B cell (primary cell): ENCODE data around the gene HOXA5. TPM values are rescaled to one million over a fixed set of nuclear protein-coding genes. Genes with fewer than 3 reads are reported as not detected.

Experiments used
- ATAC-seq: fragments of 200-7000 bp; cut with Tn5 transposase; one replicate; pipeline ENCODE4 v1.10.0; 2021; ENCODE audit warnings: low read depth, mild to moderate bottlenecking, moderate number of reproducible peaks, moderate library complexity
- CTCF ChIA-PET: fragments of 350-600 bp; sonication (Branson Sonifier 250); formaldehyde crosslinking; loops from one replicate; lab custom pipeline; 2021; ENCODE audit warnings: antibody characterized with exemption, inconsistent platforms; lab: Charles Lee
- POLR2A ChIA-PET: fragments of 350-600 bp; sonication (Branson Sonifier 250); formaldehyde crosslinking; loops from one replicate; lab custom pipeline; 2021; ENCODE audit warnings: antibody characterized with exemption; lab: Charles Lee
- DNase-seq: peaks from one replicate; pipeline ENCODE4 v3.0.0; 2013
- H2AFZ ChIP-seq: 2 replicates; pipeline ENCODE4 v1.6.1; 2012; ENCODE audit warnings: mild to moderate bottlenecking, low read depth, low read length; ENCODE audit not compliant: insufficient read depth, poor library complexity, severe bottlenecking
- H3K27ac ChIP-seq, 2 donors: 1 replicate in 1 of 2; 2 replicates in 1 of 2; pipeline ENCODE4 v1.5.1; 2012 to 2013; ENCODE audit warnings: low read length in 2 of 2, mild to moderate bottlenecking in 2 of 2, moderate library complexity in 1 of 2
- H3K27me3 ChIP-seq, 4 experiments: fragments of 200-600 bp in 1 of 4; sonication (generic) in 1 of 4; replicated peaks in 1 of 4; 1 replicate in 2 of 4; 2 replicates in 2 of 4; pipeline versions ENCODE4 v1.6.1 to v1.7.0; 2013 to 2016; ENCODE audit warnings: low read length in 3 of 4, mild to moderate bottlenecking in 2 of 4, mixed read lengths in 1 of 4, moderate library complexity in 1 of 4; ENCODE audit not compliant: insufficient read depth in 4 of 4, control insufficient read depth in 3 of 4; ENCODE audit errors: control extremely low read depth in 1 of 4
- H3K36me3 ChIP-seq, 2 experiments: replicated peaks in 1 of 2; 1 replicate in 1 of 2; 2 replicates in 1 of 2; pipeline versions ENCODE4 v1.6.1 to v1.7.1; 2013; ENCODE audit warnings: low read length in 1 of 2; ENCODE audit not compliant: insufficient read depth in 2 of 2, control insufficient read depth in 1 of 2; ENCODE audit errors: control extremely low read depth in 1 of 2, extremely low read depth in 1 of 2
- H3K4me1 ChIP-seq, 2 donors: fragments of 200-600 bp in 1 of 2; sonication (generic) in 1 of 2; 1 replicate in 1 of 2; 2 replicates in 1 of 2; pipeline versions ENCODE4 v1.5.1 to v1.6.1; 2013 to 2017; ENCODE audit warnings: low read length in 2 of 2; ENCODE audit not compliant: control insufficient read depth in 2 of 2, insufficient read depth in 2 of 2
- H3K4me2 ChIP-seq: replicated peaks from 2 replicates; pipeline ENCODE3; 2012; ENCODE audit warnings: mild to moderate bottlenecking, low read depth, low read length; ENCODE audit not compliant: poor library complexity, severe bottlenecking
- H3K4me3 ChIP-seq, 5 experiments: fragments of 200-600 bp in 1 of 5; sonication (generic) in 1 of 5; 1 replicate in 3 of 5; 2 replicates in 2 of 5; pipeline versions ENCODE4 v1.5.1 to v1.7.0; 2011 to 2016; ENCODE audit warnings: low read length in 4 of 5, mild to moderate bottlenecking in 4 of 5, low read depth in 2 of 5, control low read depth in 1 of 5, moderate library complexity in 1 of 5; ENCODE audit not compliant: insufficient read depth in 1 of 5; ENCODE audit errors: control extremely low read depth in 1 of 5, extremely low read depth in 1 of 5
- H3K79me2 ChIP-seq: fragments of 200-600 bp; sonication (generic); one replicate; pipeline ENCODE4 v1.6.0; 2016; ENCODE audit warnings: low read length; ENCODE audit not compliant: control insufficient read depth, insufficient read depth
- H3K9ac ChIP-seq: fragments of 200-600 bp; sonication (generic); 2 replicates; pipeline ENCODE4 v1.6.1; 2017; ENCODE audit warnings: mild to moderate bottlenecking, low read length, moderate library complexity
- H3K9me3 ChIP-seq, 3 donors: one replicate each; pipeline versions ENCODE4 v1.6.1 to v1.7.1; 2013; ENCODE audit warnings: low read length in 2 of 3; ENCODE audit not compliant: control insufficient read depth in 2 of 3, insufficient read depth in 1 of 3; ENCODE audit errors: control extremely low read depth in 1 of 3
- H4K20me1 ChIP-seq: 2 replicates; pipeline ENCODE4 v1.6.0; 2012; ENCODE audit warnings: mild to moderate bottlenecking, low read length; ENCODE audit not compliant: insufficient read depth, control insufficient read depth, poor library complexity, severe bottlenecking
- H3K27ac Mint-ChIP-seq: one replicate; pipeline ENCODE4 v1.8.0; 2021; ENCODE audit warnings: mixed read lengths
- H3K27me3 Mint-ChIP-seq: one replicate; pipeline ENCODE4 v1.8.0; 2021; ENCODE audit warnings: mixed read lengths
- H3K4me1 Mint-ChIP-seq: one replicate; pipeline ENCODE4 v1.8.0; 2021; ENCODE audit warnings: mixed read lengths
- H3K4me3 Mint-ChIP-seq: one replicate; pipeline ENCODE4 v1.8.0; 2021; ENCODE audit warnings: mixed read lengths
- H3K9me3 Mint-ChIP-seq: one replicate; pipeline ENCODE4 v1.8.0; 2022; ENCODE audit warnings: mixed read lengths; ENCODE audit not compliant: insufficient read depth
- CTCF ChIP-seq: fragments of 200-600 bp; IDR thresholded peaks from one replicate; pipeline ENCODE4 v1.8.0; 2022; ENCODE audit warnings: antibody characterized with exemption, mild to moderate bottlenecking
- EZH2 ChIP-seq: IDR thresholded peaks from 2 replicates; pipeline ENCODE4 v1.6.1; 2012; ENCODE audit warnings: borderline replicate concordance, low read depth, mild to moderate bottlenecking, moderate library complexity, low read length; ENCODE audit not compliant: insufficient read depth, poor library complexity, severe bottlenecking
- WGBS: methylation state at CpG from one replicate; pipeline ENCODE4 v1.1.5; 2013; ENCODE audit warnings: missing lambda C conversion rate; ENCODE audit not compliant: insufficient coverage; 5-methylcytosine and 5-hydroxymethylcytosine counted together
- intact Hi-C: fragments of 100-400 bp; cut with micrococcal nuclease; formaldehyde crosslinking; loops from one replicate; pipeline ENCODE4 v1.10.0; 2022
- polyA plus RNA-seq: library from polyadenylated mRNA; depleted of rRNA; stranded (reverse); fragments of >200 nt; gene quantifications from 2 replicates; pipeline ENCODE4 v1.2.3, GENCODE V29; 2012
- total RNA-seq, 2 donors: library from RNA; stranded (reverse); fragments of 120-200 nt in 1 of 2; gene quantifications; 1 replicate in 1 of 2; 2 replicates in 1 of 2; pipeline versions ENCODE4 v1.2.3 to v1.2.4, GENCODE V29; 2013 to 2022

The HOXA5 gene
- total and polyA plus RNA-seq, 2 donors (not counting 1 experiment from before 2014, with no cell fraction given): not detected

GRCh38 chr7:27122077-27122910, 21.2 kb downstream of the HOXA5 start:
- peaks cover 0 to 3% (median 0%) of the 10 kb centered on the region in 3 donors for H3K9me3 ChIP-seq
- H3K27ac ChIP-seq: no peak overlapping the region
- no peak overlapping the region for H3K27ac Mint-ChIP-seq
- intact Hi-C loops: no loop called here
- TF ChIP-seq EZH2: no peak
- TF ChIP-seq CTCF: no peak
- no peaks in the 10 kb centered on the region for H3K4me1 ChIP-seq
- ChIA-PET CTCF (no interaction called here), POLR2A (no interaction called here)
- H3K27me3 Mint-ChIP-seq: peaks cover 32% of the 10 kb centered on the region
- H3K4me2 ChIP-seq: no peak overlapping the region
- no peaks in the 10 kb centered on the region for H3K9me3 Mint-ChIP-seq
- no peak overlapping the region for H3K9ac ChIP-seq
- no peaks in the 10 kb centered on the region for H3K79me2 ChIP-seq
- ATAC-seq: no peak
- no peaks in the 10 kb centered on the region for H4K20me1 ChIP-seq
- no peak overlapping the region for H3K4me3 Mint-ChIP-seq
- 97% methylated on average over 22 of the region's 42 CpGs for WGBS
- no peaks in the 10 kb centered on the region for H3K36me3 ChIP-seq
- H3K27me3 ChIP-seq: peaks cover 0 to 2% (median 0%) of the 10 kb centered on the region in 4 experiments
- H3K4me1 Mint-ChIP-seq: no peaks in the 10 kb centered on the region
- DNase-seq: no peak
- no peak overlapping the region for H3K4me3 ChIP-seq
- H2AFZ ChIP-seq: no peak overlapping the region

GRCh38 chr7:27121684-27122076, 21.8 kb downstream of the HOXA5 start:
- H3K4me1 ChIP-seq: no peaks in the 10 kb centered on the region
- no peaks in the 10 kb centered on the region for H4K20me1 ChIP-seq
- no peaks in the 10 kb centered on the region for H3K9me3 Mint-ChIP-seq
- H3K4me2 ChIP-seq: no peak overlapping the region
- H3K9ac ChIP-seq: no peak overlapping the region
- intact Hi-C loops: no loop called here
- ChIA-PET POLR2A (no interaction called here), CTCF (no interaction called here)
- no peak overlapping the region for H3K4me3 Mint-ChIP-seq
- peaks cover 0 to 3% (median 0%) of the 10 kb centered on the region in 3 donors for H3K9me3 ChIP-seq
- ATAC-seq (no peak), DNase-seq (no peak)
- no peaks in the 10 kb centered on the region for H3K4me1 Mint-ChIP-seq
- TF ChIP-seq EZH2 (no peak), CTCF (no peak)
- H3K4me3 ChIP-seq: no peak overlapping the region
- H3K27me3 ChIP-seq: peaks cover 0 to 4% (median 0%) of the 10 kb centered on the region in 4 experiments
- no peaks in the 10 kb centered on the region for H3K36me3 ChIP-seq
- H3K27ac ChIP-seq: no peak overlapping the region
- WGBS: 91% methylated on average over 7 of the region's 7 CpGs
- H3K27ac Mint-ChIP-seq: no peak overlapping the region
- no peak overlapping the region for H2AFZ ChIP-seq
- no peaks in the 10 kb centered on the region for H3K79me2 ChIP-seq
- peaks cover 28% of the 10 kb centered on the region for H3K27me3 Mint-ChIP-seq
